ENCODE measurements around the gene SORCS2.

DNA sequence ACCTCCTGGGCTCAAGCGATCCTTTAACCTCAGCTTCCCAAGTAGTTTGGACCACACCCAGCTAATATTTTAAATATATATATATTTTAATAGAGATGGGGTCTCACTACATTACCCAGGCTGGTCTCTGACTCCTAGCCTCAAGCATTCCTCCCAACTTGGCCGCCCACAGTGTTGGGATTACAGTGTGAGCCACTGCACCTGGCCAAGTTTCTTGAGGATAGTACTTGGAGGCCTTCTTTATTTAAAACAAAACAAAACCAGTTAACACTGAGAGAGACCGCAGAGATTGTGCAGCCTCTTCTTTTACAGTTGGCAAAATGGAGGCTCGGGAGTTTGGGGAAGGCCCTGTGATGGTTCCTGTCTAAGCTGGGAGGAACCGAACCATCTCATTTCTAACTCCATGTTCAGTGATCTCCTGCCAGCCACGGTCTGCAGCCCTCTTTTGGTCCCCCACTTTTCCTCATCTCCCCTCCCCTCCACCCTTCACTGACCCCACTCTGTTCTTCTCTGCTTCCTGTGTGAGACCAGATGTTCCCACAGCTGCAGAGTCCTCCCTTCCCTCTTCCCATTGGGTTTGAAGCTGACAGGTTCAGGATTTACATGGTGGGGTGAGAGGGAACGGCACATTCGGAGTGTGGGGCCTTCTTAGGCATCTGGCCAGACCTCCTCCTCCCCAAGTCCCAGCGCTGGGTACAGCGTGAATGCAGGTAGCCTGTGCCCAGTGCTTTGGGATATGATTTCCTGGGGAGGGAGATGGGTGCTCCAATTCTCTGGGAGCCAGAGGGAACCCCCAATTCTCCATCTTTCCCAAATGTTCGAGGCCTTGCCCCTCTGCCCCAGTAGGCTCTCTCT, 1.4 kb upstream of the SORCS2 start:
- TF ChIP-seq, protein P1, sequence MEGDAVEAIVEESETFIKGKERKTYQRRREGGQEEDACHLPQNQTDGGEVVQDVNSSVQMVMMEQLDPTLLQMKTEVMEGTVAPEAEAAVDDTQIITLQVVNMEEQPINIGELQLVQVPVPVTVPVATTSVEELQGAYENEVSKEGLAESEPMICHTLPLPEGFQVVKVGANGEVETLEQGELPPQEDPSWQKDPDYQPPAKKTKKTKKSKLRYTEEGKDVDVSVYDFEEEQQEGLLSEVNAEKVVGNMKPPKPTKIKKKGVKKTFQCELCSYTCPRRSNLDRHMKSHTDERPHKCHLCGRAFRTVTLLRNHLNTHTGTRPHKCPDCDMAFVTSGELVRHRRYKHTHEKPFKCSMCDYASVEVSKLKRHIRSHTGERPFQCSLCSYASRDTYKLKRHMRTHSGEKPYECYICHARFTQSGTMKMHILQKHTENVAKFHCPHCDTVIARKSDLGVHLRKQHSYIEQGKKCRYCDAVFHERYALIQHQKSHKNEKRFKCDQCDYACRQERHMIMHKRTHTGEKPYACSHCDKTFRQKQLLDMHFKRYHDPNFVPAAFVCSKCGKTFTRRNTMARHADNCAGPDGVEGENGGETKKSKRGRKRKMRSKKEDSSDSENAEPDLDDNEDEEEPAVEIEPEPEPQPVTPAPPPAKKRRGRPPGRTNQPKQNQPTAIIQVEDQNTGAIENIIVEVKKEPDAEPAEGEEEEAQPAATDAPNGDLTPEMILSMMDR (IDR thresholded peaks at IDR 0.05), result no peak
- TF ChIP-seq POLR2A (IDR thresholded peaks at IDR 0.05), result no peak

Measured in esophagus squamous epithelium (tissue), 4 donors.